HG02973 (cell line): ENCODE results near the gene VSTM2A.
"Not testable (repeated sequence)": the region's sequence is repeated elsewhere in the genome, so short reads cannot be mapped to it uniquely, and the experiment has no call there.

ENCODE experiments used
- ATAC-seq: cut with Tn5 transposase; IDR thresholded peaks from one replicate; pipeline ENCODE4 v1.9.1; 2021; ENCODE audit warnings: moderate library complexity; ENCODE audit not compliant: unreplicated experiment

VSTM2A gene

GRCh38 chr7:54541669-54542625, at the start of gene VSTM2A:
Gene VSTM2A (plus strand): TSS chr7:54542375. CDS start chr7:54542731, 356 bp downstream.
- no peak for ATAC-seq

GRCh38 chr7:54504531-54504930, 37.6 kb upstream of the VSTM2A start:
- not testable (repeated sequence) for ATAC-seq

GRCh38 chr7:54529568-54529967, 12.6 kb upstream of the VSTM2A start:
- no peak for ATAC-seq

- ATAC-seq, result no peak
Measured at GRCh38 chr7:54538122-54538521, 4.1 kb upstream of the VSTM2A start.

- ATAC-seq, result no peak
Measured at GRCh38 chr7:54543051-54543488, 895 bp downstream of the VSTM2A start.

GRCh38 chr7:54544149-54544526, 2.0 kb downstream of the VSTM2A start:
- no peak for ATAC-seq

GRCh38 chr7:54544527-54545240, 2.5 kb downstream of the VSTM2A start:
- ATAC-seq, result no peak

- ATAC-seq, result no peak
Measured at GRCh38 chr7:54545241-54545563, 3.0 kb downstream of the VSTM2A start.

- no peak for ATAC-seq
Measured at GRCh38 chr7:54546081-54546985, 4.2 kb downstream of the VSTM2A start.

- ATAC-seq, result no peak
Measured at GRCh38 chr7:54546986-54547314, 4.8 kb downstream of the VSTM2A start.

- ATAC-seq, result no peak
Measured at GRCh38 chr7:54550471-54550870, 8.3 kb downstream of the VSTM2A start.

- ATAC-seq, result no peak
Measured at GRCh38 chr7:54556121-54556520, 13.9 kb downstream of the VSTM2A start.

GRCh38 chr7:54559401-54559800, 17.2 kb downstream of the VSTM2A start:
- no peak for ATAC-seq

- no peak for ATAC-seq
Measured at GRCh38 chr7:54560198-54560597, 18.0 kb downstream of the VSTM2A start.

GRCh38 chr7:54560723-54561122, 18.5 kb downstream of the VSTM2A start:
- no peak for ATAC-seq

GRCh38 chr7:54563329-54563916, 21.2 kb downstream of the VSTM2A start:
- ATAC-seq, result no peak

- ATAC-seq, result no peak
Measured at GRCh38 chr7:54565432-54565831, 23.3 kb downstream of the VSTM2A start.

GRCh38 chr7:54581511-54581910, 39.3 kb downstream of the VSTM2A start:
- no peak for ATAC-seq

- no peak for ATAC-seq
Measured at GRCh38 chr7:54591404-54592386, 49.5 kb downstream of the VSTM2A start.

- peak; percentile 53 for ATAC-seq
Measured at GRCh38 chr7:54596747-54597146, 54.6 kb downstream of the VSTM2A start.
